NAMALWA (cell line): ENCODE measurements around the gene DCP2.

Source experiments
- DNase-seq: peaks from one replicate; pipeline ENCODE4 v3.0.0-alpha.2; 2015; ENCODE audit warnings: low spot score

The DCP2 gene

GRCh38 chr5:112967520-112968083 lies 9.0 kb upstream of the DCP2 start:
- DNase-seq, result no peak

GRCh38 chr5:112968411-112969106 lies 8.0 kb upstream of the DCP2 start:
- DNase-seq, result no peak

GRCh38 chr5:112971276-112971675 lies 5.3 kb upstream of the DCP2 start:
- no peak for DNase-seq

- DNase-seq, result no peak
These were observed 3.6 kb upstream of the DCP2 start for GRCh38 chr5:112973036-112973435.

GRCh38 chr5:112973904-112974303 lies 2.7 kb upstream of the DCP2 start:
- no peak for DNase-seq

- DNase-seq, result no peak
These were observed 1.7 kb upstream of the DCP2 start for GRCh38 chr5:112974901-112975300.

- no peak for DNase-seq
These were observed 722 bp upstream of the DCP2 start for GRCh38 chr5:112975721-112976431.

GRCh38 chr5:112977440-112977861 lies 853 bp downstream of the DCP2 start:
- DNase-seq, result peak; percentile 60

GRCh38 chr5:112978836-112979235 lies 2.2 kb downstream of the DCP2 start:
- peak; percentile 47 for DNase-seq

GRCh38 chr5:112979723-112980122 lies 3.1 kb downstream of the DCP2 start:
- no peak for DNase-seq

GRCh38 chr5:112983363-112983762 lies 6.8 kb downstream of the DCP2 start:
- no peak for DNase-seq

GRCh38 chr5:112986224-112986623 lies 9.6 kb downstream of the DCP2 start:
- no peak for DNase-seq

- DNase-seq, result peak; percentile 85
These were observed 19.4 kb downstream of the DCP2 start for GRCh38 chr5:112995764-112996618.

GRCh38 chr5:112996830-112997374 lies 20.3 kb downstream of the DCP2 start:
- no peak for DNase-seq

- no peak for DNase-seq
These were observed 21.7 kb downstream of the DCP2 start for GRCh38 chr5:112998296-112998695.

GRCh38 chr5:113000466-113000865 lies 23.9 kb downstream of the DCP2 start:
- no peak for DNase-seq

- no peak for DNase-seq
These were observed 25.8 kb downstream of the DCP2 start for GRCh38 chr5:113002423-113002822.

- no peak for DNase-seq
These were observed 27.2 kb downstream of the DCP2 start for GRCh38 chr5:113003763-113004162.

- DNase-seq, result no peak
These were observed 28.9 kb downstream of the DCP2 start for GRCh38 chr5:113005454-113005853.

GRCh38 chr5:113017881-113018635 lies 41.5 kb downstream of the DCP2 start:
- DNase-seq, result no peak
